ENCODE measurements around the gene CCDC61.

The CCDC61 gene

GRCh38 chr19:46058778-46059177 is 63.5 kb downstream of the CCDC61 start:
- no peak overlapping the region for H3K4me3 ChIP-seq (ENCODE audit: low read length)
- peaks cover 38% of the 10 kb centered on the region for H3K27me3 ChIP-seq (replicated peaks; ENCODE audit: control insufficient read depth, insufficient read depth, low read length)
- no peaks in the 10 kb centered on the region for H3K36me3 ChIP-seq (ENCODE audit: control insufficient read depth, insufficient read depth, low read length, severe bottlenecking)
- DNase-seq (ENCODE audit: low read depth), result no peak
- no peak overlapping the region for H3K9ac ChIP-seq (ENCODE audit: low read length)
- H3K4me1 ChIP-seq (ENCODE audit: control insufficient read depth, insufficient read depth, low read length), result no peaks in the 10 kb centered on the region
- H3K9me3 ChIP-seq (ENCODE audit: control insufficient read depth, low read length), result peaks cover 31% of the 10 kb centered on the region

- H3K9ac ChIP-seq (ENCODE audit: low read length), result no peak overlapping the region
- peaks cover 24% of the 10 kb centered on the region for H3K9me3 ChIP-seq (ENCODE audit: control insufficient read depth, low read length)
- no peak overlapping the region for H3K4me3 ChIP-seq (ENCODE audit: low read length)
- H3K4me1 ChIP-seq (ENCODE audit: control insufficient read depth, insufficient read depth, low read length), result no peaks in the 10 kb centered on the region
- H3K36me3 ChIP-seq (ENCODE audit: control insufficient read depth, insufficient read depth, low read length, severe bottlenecking), result no peaks in the 10 kb centered on the region
- peaks cover 26% of the 10 kb centered on the region for H3K27me3 ChIP-seq (replicated peaks; ENCODE audit: control insufficient read depth, insufficient read depth, low read length)
- no peak for DNase-seq (ENCODE audit: low read depth)
Measured at GRCh38 chr19:46060012-46060411, 64.7 kb downstream of the CCDC61 start.

- Histone ChIP-seq H3K9me3 (ENCODE audit: control insufficient read depth, low read length) (peaks cover 24% of the 10 kb centered on the region), H3K9ac (ENCODE audit: low read length) (no peak overlapping the region), H3K36me3 (ENCODE audit: control insufficient read depth, insufficient read depth, low read length, severe bottlenecking) (no peaks in the 10 kb centered on the region), H3K4me1 (ENCODE audit: control insufficient read depth, insufficient read depth, low read length) (peaks cover 8% of the 10 kb centered on the region), H3K4me3 (ENCODE audit: low read length) (no peak overlapping the region), H3K27me3 (replicated peaks; ENCODE audit: control insufficient read depth, insufficient read depth, low read length) (peaks cover 12% of the 10 kb centered on the region)
- no peak for DNase-seq (ENCODE audit: low read depth)
Measured at GRCh38 chr19:46063201-46063600, 67.9 kb downstream of the CCDC61 start.

GRCh38 chr19:46065486-46066071 is 70.3 kb downstream of the CCDC61 start:
- H3K27me3 ChIP-seq (replicated peaks; ENCODE audit: control insufficient read depth, insufficient read depth, low read length), result no peaks in the 10 kb centered on the region
- peak; percentile 39 for DNase-seq (ENCODE audit: low read depth)
- H3K4me3 ChIP-seq (ENCODE audit: low read length), result no peak overlapping the region
- peaks cover 14% of the 10 kb centered on the region for H3K9me3 ChIP-seq (ENCODE audit: control insufficient read depth, low read length)
- no peak overlapping the region for H3K9ac ChIP-seq (ENCODE audit: low read length)
- H3K4me1 ChIP-seq (ENCODE audit: control insufficient read depth, insufficient read depth, low read length), result peaks cover 28% of the 10 kb centered on the region
- H3K36me3 ChIP-seq (ENCODE audit: control insufficient read depth, insufficient read depth, low read length, severe bottlenecking), result no peaks in the 10 kb centered on the region

- Histone ChIP-seq H3K9me3 (ENCODE audit: control insufficient read depth, low read length) (peaks cover 7% of the 10 kb centered on the region), H3K4me1 (ENCODE audit: control insufficient read depth, insufficient read depth, low read length) (peaks cover 28% of the 10 kb centered on the region), H3K9ac (ENCODE audit: low read length) (no peak overlapping the region), H3K4me3 (ENCODE audit: low read length) (no peak overlapping the region), H3K36me3 (ENCODE audit: control insufficient read depth, insufficient read depth, low read length, severe bottlenecking) (no peaks in the 10 kb centered on the region), H3K27me3 (replicated peaks; ENCODE audit: control insufficient read depth, insufficient read depth, low read length) (no peaks in the 10 kb centered on the region)
- DNase-seq (ENCODE audit: low read depth), result no peak
Measured at GRCh38 chr19:46066471-46066870, 71.2 kb downstream of the CCDC61 start.

GRCh38 chr19:46067691-46068090 is 72.4 kb downstream of the CCDC61 start:
- peaks cover 28% of the 10 kb centered on the region for H3K4me1 ChIP-seq (ENCODE audit: control insufficient read depth, insufficient read depth, low read length)
- no peaks in the 10 kb centered on the region for H3K9me3 ChIP-seq (ENCODE audit: control insufficient read depth, low read length)
- H3K4me3 ChIP-seq (ENCODE audit: low read length), result no peak overlapping the region
- H3K9ac ChIP-seq (ENCODE audit: low read length), result no peak overlapping the region
- peaks cover 5% of the 10 kb centered on the region for H3K27me3 ChIP-seq (replicated peaks; ENCODE audit: control insufficient read depth, insufficient read depth, low read length)
- no peaks in the 10 kb centered on the region for H3K36me3 ChIP-seq (ENCODE audit: control insufficient read depth, insufficient read depth, low read length, severe bottlenecking)
- DNase-seq (ENCODE audit: low read depth), result no peak

Data from adipocyte (in vitro differentiated cells).